SK-N-SH treated with all-trans-retinoic acid at 6 μM for 48 hours (cell line): Measurements from ENCODE around the gene KIAA1586.

Experiments used
- ATAC-seq: fragments of 200-7000 bp; cut with Tn5 transposase; 3 replicates; pipeline ENCODE4 v1.9.1; 2020; ENCODE audit warnings: mild to moderate bottlenecking, moderate library complexity
- ARNTL ChIP-seq: fragments of 450-650 bp; formaldehyde crosslinking; IDR thresholded peaks from 2 replicates; pipeline ENCODE4 v1.5.0; 2020; ENCODE audit warnings: low read depth, mild to moderate bottlenecking, moderate library complexity, borderline replicate concordance
- BACH2 ChIP-seq: fragments of 250-450 bp; sonication (Bioruptor Pico); IDR thresholded peaks from 2 replicates; pipeline ENCODE4 v1.9.0; 2021; ENCODE audit warnings: mild to moderate bottlenecking, borderline replicate concordance
- CSDC2 ChIP-seq: fragments of 250-450 bp; sonication (Bioruptor Pico); IDR thresholded peaks from 2 replicates; pipeline ENCODE4 v1.5.0; 2020; ENCODE audit warnings: mild to moderate bottlenecking, moderate library complexity
- ESRRG ChIP-seq: fragments of 250-450 bp; sonication (Bioruptor Pico); IDR thresholded peaks from 2 replicates; pipeline ENCODE4 v1.6.1; 2021; ENCODE audit warnings: mild to moderate bottlenecking
- GLIS3 ChIP-seq: fragments of 250-450 bp; sonication (Bioruptor Pico); IDR thresholded peaks from 2 replicates; pipeline ENCODE4 v1.5.0; 2020; ENCODE audit warnings: mild to moderate bottlenecking, moderate library complexity
- ISL1 ChIP-seq: fragments of 250-450 bp; sonication (Bioruptor Pico); IDR thresholded peaks from 2 replicates; pipeline ENCODE4 v2.1.2; 2022; ENCODE audit warnings: mild to moderate bottlenecking, moderate library complexity
- OSR1 ChIP-seq: fragments of 250-450 bp; sonication (Bioruptor Pico); IDR thresholded peaks from 2 replicates; pipeline ENCODE4 v1.8.0; 2022; ENCODE audit warnings: moderate library complexity, mild to moderate bottlenecking, inconsistent platforms
- PPARA ChIP-seq: fragments of 250-450 bp; sonication (Bioruptor Pico); IDR thresholded peaks from 2 replicates; pipeline ENCODE4 v1.5.0; 2020; ENCODE audit warnings: mild to moderate bottlenecking, borderline replicate concordance
- RARB ChIP-seq: fragments of 250-450 bp; sonication (Bioruptor Pico); IDR thresholded peaks from 2 replicates; pipeline ENCODE4 v1.8.0; 2021; ENCODE audit warnings: mild to moderate bottlenecking, moderate library complexity
- SNAI2 ChIP-seq: fragments of 250-450 bp; sonication (Bioruptor Pico); IDR thresholded peaks from 2 replicates; pipeline ENCODE4 v1.5.0; 2020; ENCODE audit warnings: mild to moderate bottlenecking, moderate library complexity
- TCF4 ChIP-seq: fragments of 250-450 bp; sonication (Bioruptor Pico); IDR thresholded peaks from 2 replicates; pipeline ENCODE4 v1.8.0; 2021; ENCODE audit warnings: mild to moderate bottlenecking, moderate library complexity, borderline replicate concordance
- TOX ChIP-seq: fragments of 250-450 bp; sonication (Bioruptor Pico); IDR thresholded peaks from 2 replicates; pipeline ENCODE4 v1.8.0; 2021; ENCODE audit warnings: mild to moderate bottlenecking, moderate library complexity, borderline replicate concordance
- ZC3H10 ChIP-seq: fragments of 250-450 bp; sonication (Bioruptor Pico); IDR thresholded peaks from 2 replicates; pipeline ENCODE4 v1.5.1; 2021; ENCODE audit warnings: mild to moderate bottlenecking, moderate library complexity
- ZFP3 ChIP-seq: fragments of 250-450 bp; sonication (Bioruptor Pico); IDR thresholded peaks from 2 replicates; pipeline ENCODE4 v1.5.0; 2020; ENCODE audit warnings: mild to moderate bottlenecking, moderate library complexity
- ZFP30 ChIP-seq: fragments of 450-650 bp; formaldehyde crosslinking; IDR thresholded peaks from 2 replicates; pipeline ENCODE4 v1.5.0; 2022; ENCODE audit warnings: mild to moderate bottlenecking, moderate library complexity
- ZNF565 ChIP-seq: fragments of 450-650 bp; formaldehyde crosslinking; conservative IDR thresholded peaks from 2 replicates; pipeline ENCODE4 v1.5.0; 2020; ENCODE audit warnings: low read depth, mild to moderate bottlenecking, moderate library complexity
- ZNF70 ChIP-seq: fragments of 450-650 bp; formaldehyde crosslinking; IDR thresholded peaks from 2 replicates; pipeline ENCODE4 v1.5.0; 2020; ENCODE audit warnings: mild to moderate bottlenecking, moderate library complexity
- ZNF8 ChIP-seq: fragments of 450-650 bp; formaldehyde crosslinking; IDR thresholded peaks from 2 replicates; pipeline ENCODE4 v1.5.0; 2020; ENCODE audit warnings: mild to moderate bottlenecking, moderate library complexity
- TF ChIP-seq, protein P1 (sequence below): fragments of 250-450 bp; sonication (Bioruptor Pico); IDR thresholded peaks from 2 replicates; pipeline ENCODE4 v1.5.1; 2021; ENCODE audit warnings: mild to moderate bottlenecking, moderate library complexity
- TF ChIP-seq, protein P2 (sequence below): fragments of 250-450 bp; sonication (Bioruptor Pico); IDR thresholded peaks from 2 replicates; pipeline ENCODE4 v1.5.1; 2020; ENCODE audit warnings: low read depth, mild to moderate bottlenecking, moderate library complexity
- TF ChIP-seq, protein P3 (sequence below): fragments of 250-450 bp; sonication (Bioruptor Pico); IDR thresholded peaks from 2 replicates; pipeline ENCODE4 v1.8.0; 2021; ENCODE audit warnings: low read depth, mild to moderate bottlenecking, moderate library complexity, borderline replicate concordance
- TF ChIP-seq, protein P4 (sequence below): fragments of 250-450 bp; sonication (Bioruptor Pico); IDR thresholded peaks from 2 replicates; pipeline ENCODE4 v1.8.0; 2020; ENCODE audit warnings: mild to moderate bottlenecking, moderate library complexity, borderline replicate concordance
- TF ChIP-seq, protein P5 (sequence below): fragments of 250-450 bp; sonication (Bioruptor Pico); IDR thresholded peaks from 2 replicates; pipeline ENCODE4 v1.5.0; 2020; ENCODE audit warnings: mild to moderate bottlenecking, moderate library complexity

The KIAA1586 gene

DNA sequence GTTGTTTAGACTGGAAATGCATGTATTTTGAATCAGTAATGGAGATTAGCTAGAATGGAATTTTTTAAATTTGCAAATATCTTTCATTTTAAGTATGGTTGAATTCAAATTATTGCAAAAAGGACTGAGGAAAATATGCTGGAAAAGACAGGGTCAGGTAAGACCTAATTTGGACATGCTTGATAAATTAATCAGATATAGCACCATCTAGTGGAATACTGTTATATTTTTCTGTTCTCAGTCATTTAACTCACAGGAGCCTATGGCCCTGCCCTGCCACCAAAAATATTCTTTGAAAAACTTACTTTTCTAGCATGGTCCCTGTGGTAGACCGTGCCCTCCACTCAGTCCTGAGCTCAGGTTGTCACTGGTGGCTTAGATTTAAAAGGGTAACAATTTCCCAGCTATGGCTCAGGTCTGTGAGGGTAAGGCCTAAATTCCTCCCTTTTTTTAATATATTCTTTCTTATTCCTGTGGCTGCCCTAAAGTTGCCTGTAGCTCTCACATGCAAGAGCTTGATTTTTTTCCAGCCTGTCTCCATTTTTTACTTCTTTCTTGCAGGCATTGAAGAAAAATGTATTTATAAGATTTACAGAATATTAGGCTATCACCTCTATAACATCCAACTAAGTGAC, 25.3 kb upstream of the KIAA1586 start:
- TF ChIP-seq ZFP3 (no peak), TCF4 (CRISPR knock-in tag) (no peak), BACH2 (no peak), ESRRG (CRISPR knock-in tag) (no peak), OSR1 (CRISPR knock-in tag) (no peak), ZNF8 (CRISPR knock-in tag) (no peak), ZFP30 (CRISPR knock-in tag) (no peak), SNAI2 (CRISPR knock-in tag) (no peak), PPARA (CRISPR knock-in tag) (no peak), ISL1 (no peak), TOX (CRISPR knock-in tag) (no peak), RARB (CRISPR knock-in tag) (no peak), CSDC2 (CRISPR knock-in tag) (no peak), ZNF70 (CRISPR knock-in tag) (no peak), GLIS3 (CRISPR knock-in tag) (no peak), ZC3H10 (no peak), ZNF565 (CRISPR knock-in tag) (no peak)
- TF ChIP-seq, protein P1, sequence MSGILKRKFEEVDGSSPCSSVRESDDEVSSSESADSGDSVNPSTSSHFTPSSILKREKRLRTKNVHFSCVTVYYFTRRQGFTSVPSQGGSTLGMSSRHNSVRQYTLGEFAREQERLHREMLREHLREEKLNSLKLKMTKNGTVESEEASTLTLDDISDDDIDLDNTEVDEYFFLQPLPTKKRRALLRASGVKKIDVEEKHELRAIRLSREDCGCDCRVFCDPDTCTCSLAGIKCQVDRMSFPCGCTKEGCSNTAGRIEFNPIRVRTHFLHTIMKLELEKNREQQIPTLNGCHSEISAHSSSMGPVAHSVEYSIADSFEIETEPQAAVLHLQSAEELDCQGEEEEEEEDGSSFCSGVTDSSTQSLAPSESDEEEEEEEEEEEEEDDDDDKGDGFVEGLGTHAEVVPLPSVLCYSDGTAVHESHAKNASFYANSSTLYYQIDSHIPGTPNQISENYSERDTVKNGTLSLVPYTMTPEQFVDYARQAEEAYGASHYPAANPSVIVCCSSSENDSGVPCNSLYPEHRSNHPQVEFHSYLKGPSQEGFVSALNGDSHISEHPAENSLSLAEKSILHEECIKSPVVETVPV, result no peak
- TF ChIP-seq, protein P2, sequence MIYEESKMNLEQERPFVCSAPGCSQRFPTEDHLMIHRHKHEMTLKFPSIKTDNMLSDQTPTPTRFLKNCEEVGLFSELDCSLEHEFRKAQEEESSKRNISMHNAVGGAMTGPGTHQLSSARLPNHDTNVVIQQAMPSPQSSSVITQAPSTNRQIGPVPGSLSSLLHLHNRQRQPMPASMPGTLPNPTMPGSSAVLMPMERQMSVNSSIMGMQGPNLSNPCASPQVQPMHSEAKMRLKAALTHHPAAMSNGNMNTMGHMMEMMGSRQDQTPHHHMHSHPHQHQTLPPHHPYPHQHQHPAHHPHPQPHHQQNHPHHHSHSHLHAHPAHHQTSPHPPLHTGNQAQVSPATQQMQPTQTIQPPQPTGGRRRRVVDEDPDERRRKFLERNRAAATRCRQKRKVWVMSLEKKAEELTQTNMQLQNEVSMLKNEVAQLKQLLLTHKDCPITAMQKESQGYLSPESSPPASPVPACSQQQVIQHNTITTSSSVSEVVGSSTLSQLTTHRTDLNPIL (CRISPR knock-in tag), result no peak
- TF ChIP-seq, protein P3, sequence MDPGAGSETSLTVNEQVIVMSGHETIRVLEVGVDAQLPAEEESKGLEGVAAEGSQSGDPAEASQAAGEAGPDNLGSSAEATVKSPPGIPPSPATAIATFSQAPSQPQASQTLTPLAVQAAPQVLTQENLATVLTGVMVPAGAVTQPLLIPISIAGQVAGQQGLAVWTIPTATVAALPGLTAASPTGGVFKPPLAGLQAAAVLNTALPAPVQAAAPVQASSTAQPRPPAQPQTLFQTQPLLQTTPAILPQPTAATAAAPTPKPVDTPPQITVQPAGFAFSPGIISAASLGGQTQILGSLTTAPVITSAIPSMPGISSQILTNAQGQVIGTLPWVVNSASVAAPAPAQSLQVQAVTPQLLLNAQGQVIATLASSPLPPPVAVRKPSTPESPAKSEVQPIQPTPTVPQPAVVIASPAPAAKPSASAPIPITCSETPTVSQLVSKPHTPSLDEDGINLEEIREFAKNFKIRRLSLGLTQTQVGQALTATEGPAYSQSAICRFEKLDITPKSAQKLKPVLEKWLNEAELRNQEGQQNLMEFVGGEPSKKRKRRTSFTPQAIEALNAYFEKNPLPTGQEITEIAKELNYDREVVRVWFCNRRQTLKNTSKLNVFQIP (CRISPR knock-in tag), result no peak
- peak; percentile 91 for ATAC-seq

DNA sequence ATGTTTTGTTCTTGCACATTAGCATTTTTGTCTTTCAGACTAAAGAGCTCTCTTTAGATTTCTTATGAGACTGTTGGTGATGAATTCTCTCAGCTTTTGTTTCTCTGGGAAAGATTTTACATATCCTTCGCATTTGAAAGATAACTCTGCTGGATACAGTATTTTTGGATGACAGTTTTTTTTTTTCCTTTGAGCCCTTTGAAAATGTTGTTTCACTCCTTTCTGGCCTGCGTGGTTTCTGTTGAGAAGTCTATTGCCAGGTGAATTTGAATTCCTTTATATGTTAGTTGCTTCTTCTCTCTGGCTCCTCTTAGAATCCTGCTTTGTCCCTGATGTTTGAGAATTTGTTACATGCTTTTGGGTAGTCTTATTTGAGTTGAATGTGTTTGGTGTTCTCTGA, 22.2 kb upstream of the KIAA1586 start:
- TF ChIP-seq ISL1, result no peak
- TF ChIP-seq RARB (CRISPR knock-in tag), result no peak
- ATAC-seq, result no peak

DNA sequence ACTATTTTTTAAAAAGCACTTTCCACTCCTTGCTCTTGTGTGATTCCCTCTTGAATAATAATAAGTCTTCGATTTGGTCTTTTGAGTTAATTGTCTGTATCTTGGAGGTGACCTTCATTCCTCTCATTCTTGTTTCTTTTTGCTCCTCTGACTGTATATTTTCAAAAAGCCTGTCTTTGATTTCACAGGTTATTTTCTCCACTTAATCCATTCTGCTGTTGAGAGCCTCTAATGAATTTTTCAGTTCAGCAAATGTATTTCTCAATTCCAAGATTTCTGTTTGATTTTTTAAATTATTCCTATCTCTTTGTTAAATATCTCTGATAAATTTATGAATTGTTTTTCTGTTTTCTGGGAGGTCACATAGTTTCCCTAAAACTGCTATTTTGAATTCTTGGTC, 21.7 kb upstream of the KIAA1586 start:
- no peak for ATAC-seq
- TF ChIP-seq TOX (CRISPR knock-in tag), result no peak

DNA sequence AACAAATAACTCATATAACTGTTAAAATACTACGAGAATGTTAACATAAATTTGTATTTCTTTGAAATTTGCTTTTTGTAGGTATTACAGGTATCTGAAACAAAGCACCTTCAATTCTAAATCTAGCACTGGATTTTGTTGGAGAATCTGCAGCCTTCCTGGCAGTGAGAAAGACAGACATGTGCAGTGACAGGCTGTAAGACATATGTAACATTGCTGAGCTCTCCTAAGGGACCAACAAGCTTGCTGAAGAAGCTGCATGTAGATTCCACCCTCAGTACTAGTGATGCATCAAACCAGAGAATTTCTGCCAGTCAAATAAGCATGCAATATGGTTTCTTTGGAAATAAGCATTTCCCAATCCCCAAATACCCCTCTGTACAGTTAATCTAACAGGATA, 20.5 kb upstream of the KIAA1586 start:
- no peak for TF ChIP-seq ISL1
- TF ChIP-seq GLIS3 (CRISPR knock-in tag), result no peak
- TF ChIP-seq, protein P4, sequence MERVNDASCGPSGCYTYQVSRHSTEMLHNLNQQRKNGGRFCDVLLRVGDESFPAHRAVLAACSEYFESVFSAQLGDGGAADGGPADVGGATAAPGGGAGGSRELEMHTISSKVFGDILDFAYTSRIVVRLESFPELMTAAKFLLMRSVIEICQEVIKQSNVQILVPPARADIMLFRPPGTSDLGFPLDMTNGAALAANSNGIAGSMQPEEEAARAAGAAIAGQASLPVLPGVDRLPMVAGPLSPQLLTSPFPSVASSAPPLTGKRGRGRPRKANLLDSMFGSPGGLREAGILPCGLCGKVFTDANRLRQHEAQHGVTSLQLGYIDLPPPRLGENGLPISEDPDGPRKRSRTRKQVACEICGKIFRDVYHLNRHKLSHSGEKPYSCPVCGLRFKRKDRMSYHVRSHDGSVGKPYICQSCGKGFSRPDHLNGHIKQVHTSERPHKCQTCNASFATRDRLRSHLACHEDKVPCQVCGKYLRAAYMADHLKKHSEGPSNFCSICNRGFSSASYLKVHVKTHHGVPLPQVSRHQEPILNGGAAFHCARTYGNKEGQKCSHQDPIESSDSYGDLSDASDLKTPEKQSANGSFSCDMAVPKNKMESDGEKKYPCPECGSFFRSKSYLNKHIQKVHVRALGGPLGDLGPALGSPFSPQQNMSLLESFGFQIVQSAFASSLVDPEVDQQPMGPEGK, result no peak
- TF ChIP-seq PPARA (CRISPR knock-in tag), result no peak
- TF ChIP-seq ZFP30 (CRISPR knock-in tag), result no peak
- TF ChIP-seq CSDC2 (CRISPR knock-in tag), result no peak
- TF ChIP-seq ZNF565 (CRISPR knock-in tag), result no peak
- no peak for TF ChIP-seq ARNTL (CRISPR knock-in tag)
- no peak for TF ChIP-seq ESRRG (CRISPR knock-in tag)
- TF ChIP-seq, protein P3 (CRISPR knock-in tag), result no peak
- TF ChIP-seq TCF4 (CRISPR knock-in tag), result no peak
- TF ChIP-seq, protein P5, sequence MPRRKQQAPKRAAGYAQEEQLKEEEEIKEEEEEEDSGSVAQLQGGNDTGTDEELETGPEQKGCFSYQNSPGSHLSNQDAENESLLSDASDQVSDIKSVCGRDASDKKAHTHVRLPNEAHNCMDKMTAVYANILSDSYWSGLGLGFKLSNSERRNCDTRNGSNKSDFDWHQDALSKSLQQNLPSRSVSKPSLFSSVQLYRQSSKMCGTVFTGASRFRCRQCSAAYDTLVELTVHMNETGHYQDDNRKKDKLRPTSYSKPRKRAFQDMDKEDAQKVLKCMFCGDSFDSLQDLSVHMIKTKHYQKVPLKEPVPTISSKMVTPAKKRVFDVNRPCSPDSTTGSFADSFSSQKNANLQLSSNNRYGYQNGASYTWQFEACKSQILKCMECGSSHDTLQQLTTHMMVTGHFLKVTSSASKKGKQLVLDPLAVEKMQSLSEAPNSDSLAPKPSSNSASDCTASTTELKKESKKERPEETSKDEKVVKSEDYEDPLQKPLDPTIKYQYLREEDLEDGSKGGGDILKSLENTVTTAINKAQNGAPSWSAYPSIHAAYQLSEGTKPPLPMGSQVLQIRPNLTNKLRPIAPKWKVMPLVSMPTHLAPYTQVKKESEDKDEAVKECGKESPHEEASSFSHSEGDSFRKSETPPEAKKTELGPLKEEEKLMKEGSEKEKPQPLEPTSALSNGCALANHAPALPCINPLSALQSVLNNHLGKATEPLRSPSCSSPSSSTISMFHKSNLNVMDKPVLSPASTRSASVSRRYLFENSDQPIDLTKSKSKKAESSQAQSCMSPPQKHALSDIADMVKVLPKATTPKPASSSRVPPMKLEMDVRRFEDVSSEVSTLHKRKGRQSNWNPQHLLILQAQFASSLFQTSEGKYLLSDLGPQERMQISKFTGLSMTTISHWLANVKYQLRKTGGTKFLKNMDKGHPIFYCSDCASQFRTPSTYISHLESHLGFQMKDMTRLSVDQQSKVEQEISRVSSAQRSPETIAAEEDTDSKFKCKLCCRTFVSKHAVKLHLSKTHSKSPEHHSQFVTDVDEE, result no peak
- no peak for TF ChIP-seq ZC3H10
- TF ChIP-seq RARB (CRISPR knock-in tag), result no peak
- TF ChIP-seq TOX (CRISPR knock-in tag), result no peak
- no peak for TF ChIP-seq ZNF8 (CRISPR knock-in tag)
- ATAC-seq, result no peak
